Thoracic aorta (tissue), 2 donors: ENCODE measurements around the gene NKAIN1. TPM values are rescaled to one million over a fixed set of nuclear protein-coding genes. Genes with fewer than 3 reads are reported as not detected.
"Not testable (repeated sequence)": the region's sequence is repeated elsewhere in the genome, so short reads cannot be mapped to it uniquely, and the experiment has no call there.

Experiments
- ATAC-seq: fragments of 150-250 bp; one replicate; pipeline ENCODE4 v1.8.0; 2017; ENCODE audit warnings: low read depth; ENCODE audit not compliant: insufficient number of reproducible peaks, low FRiP score
- DNase-seq: peaks from one replicate; pipeline ENCODE4 v3.0.0-alpha.2; 2020; ENCODE audit warnings: low spot score
- H3K27ac ChIP-seq, 2 donors: fragments of 200-600 bp; sonication (generic); 1 replicate in 1 of 2; 2 replicates in 1 of 2; pipeline ENCODE4 v1.5.1; 2016; ENCODE audit warnings: mild to moderate bottlenecking in 2 of 2, moderate library complexity in 2 of 2
- H3K27me3 ChIP-seq: fragments of 200-600 bp; sonication (generic); replicated peaks from 2 replicates; pipeline ENCODE4 v1.6.0; 2016; ENCODE audit warnings: mild to moderate bottlenecking; ENCODE audit not compliant: insufficient read depth
- H3K36me3 ChIP-seq: fragments of 200-600 bp; sonication (generic); one replicate; pipeline ENCODE4 v1.5.1; 2016
- H3K4me1 ChIP-seq, 2 donors: fragments of 200-600 bp; sonication (generic); 1 replicate in 1 of 2; 2 replicates in 1 of 2; pipeline versions ENCODE4 v1.5.1 to v1.6.0; 2016; ENCODE audit warnings: low read depth in 2 of 2, mild to moderate bottlenecking in 1 of 2; ENCODE audit not compliant: control insufficient read depth in 1 of 2
- H3K4me3 ChIP-seq: fragments of 200-600 bp; sonication (generic); 2 replicates; pipeline ENCODE4 v1.5.1; 2016; ENCODE audit warnings: mild to moderate bottlenecking
- H3K9me3 ChIP-seq: fragments of 200-600 bp; sonication (generic); 2 replicates; pipeline ENCODE4 v1.5.1; 2016
- total RNA-seq, 2 donors: library from RNA; depleted of rRNA; stranded (reverse); fragments of >200 nt; gene quantifications; one replicate each; pipeline versions ENCODE4 v1.1.0 to v1.2.3, GENCODE V29; 2016
- TF ChIP-seq, protein P1 (sequence below): fragments of 200-600 bp; sonication (generic); IDR thresholded peaks from one replicate; pipeline ENCODE4 v1.5.1; 2019; ENCODE audit warnings: antibody characterized with exemption

Gene NKAIN1
- total RNA-seq, 2 donors from 2014 or later = not detected

DNA sequence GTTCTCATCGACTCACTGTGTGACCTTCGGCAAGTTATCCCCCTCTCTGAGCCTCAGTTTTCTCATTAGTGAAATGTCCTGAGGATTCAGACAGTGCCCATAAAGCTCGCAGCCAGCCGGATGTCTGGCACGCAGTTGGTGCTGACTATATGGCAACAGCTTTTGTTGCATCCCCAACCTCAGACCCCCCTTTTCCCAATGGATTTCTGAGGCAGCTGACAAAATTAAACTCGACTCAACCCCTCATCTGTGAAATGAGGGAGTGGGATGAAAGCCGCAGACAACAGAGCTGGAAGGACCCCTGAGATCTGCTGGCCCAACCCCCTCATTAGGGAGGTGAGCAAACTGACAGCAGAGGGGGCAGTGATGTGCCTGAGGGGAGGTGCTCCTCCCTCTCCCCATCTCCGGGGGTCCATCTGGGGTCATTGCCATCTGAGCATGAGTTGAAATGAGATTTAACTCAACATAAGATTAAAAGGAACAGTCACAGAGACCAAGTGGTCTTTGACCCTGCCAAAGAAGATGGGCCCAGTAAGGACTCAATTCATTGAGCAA lies 40.4 kb downstream of the NKAIN1 start:
- H3K27ac ChIP-seq = no peak overlapping the region
- no peak overlapping the region for H3K4me3 ChIP-seq
- DNase-seq = no peak
- H3K36me3 ChIP-seq = no peaks in the 10 kb centered on the region
- no peaks in the 10 kb centered on the region for H3K27me3 ChIP-seq
- H3K9me3 ChIP-seq = no peaks in the 10 kb centered on the region
- TF ChIP-seq, protein P1, sequence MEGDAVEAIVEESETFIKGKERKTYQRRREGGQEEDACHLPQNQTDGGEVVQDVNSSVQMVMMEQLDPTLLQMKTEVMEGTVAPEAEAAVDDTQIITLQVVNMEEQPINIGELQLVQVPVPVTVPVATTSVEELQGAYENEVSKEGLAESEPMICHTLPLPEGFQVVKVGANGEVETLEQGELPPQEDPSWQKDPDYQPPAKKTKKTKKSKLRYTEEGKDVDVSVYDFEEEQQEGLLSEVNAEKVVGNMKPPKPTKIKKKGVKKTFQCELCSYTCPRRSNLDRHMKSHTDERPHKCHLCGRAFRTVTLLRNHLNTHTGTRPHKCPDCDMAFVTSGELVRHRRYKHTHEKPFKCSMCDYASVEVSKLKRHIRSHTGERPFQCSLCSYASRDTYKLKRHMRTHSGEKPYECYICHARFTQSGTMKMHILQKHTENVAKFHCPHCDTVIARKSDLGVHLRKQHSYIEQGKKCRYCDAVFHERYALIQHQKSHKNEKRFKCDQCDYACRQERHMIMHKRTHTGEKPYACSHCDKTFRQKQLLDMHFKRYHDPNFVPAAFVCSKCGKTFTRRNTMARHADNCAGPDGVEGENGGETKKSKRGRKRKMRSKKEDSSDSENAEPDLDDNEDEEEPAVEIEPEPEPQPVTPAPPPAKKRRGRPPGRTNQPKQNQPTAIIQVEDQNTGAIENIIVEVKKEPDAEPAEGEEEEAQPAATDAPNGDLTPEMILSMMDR = no peak
- no peak for ATAC-seq
- no peaks in the 10 kb centered on the region for H3K4me1 ChIP-seq

DNA sequence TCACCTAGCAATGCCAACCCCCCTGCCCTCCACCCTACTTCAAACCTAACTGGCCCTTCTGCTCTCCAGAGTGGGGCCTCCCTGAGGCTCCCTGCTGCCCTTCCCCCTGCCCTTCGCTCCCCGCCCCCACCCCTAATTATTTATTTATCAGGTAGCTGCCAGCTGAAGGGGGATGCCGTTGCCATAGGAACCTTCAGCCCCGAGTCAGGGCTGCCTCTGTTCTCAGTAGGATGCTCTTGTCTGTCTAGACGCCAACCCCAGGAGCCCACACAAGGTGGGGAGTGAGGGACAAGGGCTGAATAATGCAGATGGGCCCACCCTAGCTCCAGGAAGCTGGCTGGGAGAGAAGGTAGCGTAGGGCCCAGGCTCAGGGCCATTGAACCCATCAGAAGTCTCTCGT lies 41.1 kb downstream of the NKAIN1 start:
- ATAC-seq (no peak), DNase-seq (no peak)
- Histone ChIP-seq H3K9me3 (no peaks in the 10 kb centered on the region), H3K36me3 (no peaks in the 10 kb centered on the region), H3K4me3 (no peak overlapping the region), H3K4me1 (no peaks in the 10 kb centered on the region), H3K27ac (no peak overlapping the region), H3K27me3 (no peaks in the 10 kb centered on the region)
- TF ChIP-seq, protein P1 = no peak

DNA sequence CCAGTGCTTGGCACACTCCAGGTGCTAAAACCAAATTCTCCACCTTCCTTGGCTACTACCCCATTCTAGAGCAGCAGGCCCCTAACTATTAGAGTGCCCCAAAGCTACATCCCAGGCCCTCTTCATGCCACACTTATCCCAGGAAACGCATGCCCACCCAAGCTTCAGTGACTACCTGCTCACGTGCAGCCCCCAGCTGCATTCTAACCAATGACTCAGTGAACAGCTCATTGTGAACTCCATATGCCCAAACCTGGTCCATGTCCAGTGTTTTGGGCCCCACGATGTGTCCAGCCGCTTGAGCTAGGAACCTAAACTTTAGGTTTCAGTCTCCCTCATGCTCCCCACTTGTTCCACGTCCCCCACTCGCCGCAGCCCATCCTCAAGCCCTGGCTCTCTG lies 41.5 kb downstream of the NKAIN1 start:
- Histone ChIP-seq H3K27me3 (no peaks in the 10 kb centered on the region), H3K4me3 (no peak overlapping the region), H3K27ac (no peak overlapping the region), H3K9me3 (no peaks in the 10 kb centered on the region), H3K36me3 (no peaks in the 10 kb centered on the region), H3K4me1 (no peaks in the 10 kb centered on the region)
- TF ChIP-seq, protein P1 = no peak
- ATAC-seq = no peak
- DNase-seq = no peak

DNA sequence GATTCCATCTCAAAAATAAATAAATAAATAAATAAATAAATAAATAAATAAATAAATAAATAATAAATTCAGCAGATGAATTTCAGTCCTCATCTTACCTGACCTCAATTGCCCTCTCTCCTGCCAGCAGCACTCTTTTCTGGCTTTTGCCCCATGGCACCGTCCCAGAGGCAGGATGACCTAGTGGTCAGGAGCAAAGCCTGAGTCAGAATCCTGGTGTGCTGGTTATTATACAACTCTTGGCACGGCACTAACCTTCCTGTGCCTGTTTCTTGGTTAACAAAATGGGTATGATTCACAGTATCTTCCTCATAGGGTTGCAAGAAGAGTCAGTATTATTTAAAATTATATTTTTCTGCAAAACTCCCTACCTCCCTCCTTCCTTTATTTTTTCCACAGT lies 43.0 kb downstream of the NKAIN1 start:
- ATAC-seq = no peak
- Histone ChIP-seq H3K4me1 (no peaks in the 10 kb centered on the region), H3K36me3 (no peaks in the 10 kb centered on the region), H3K27ac (no peak overlapping the region), H3K4me3 (no peak overlapping the region), H3K27me3 (no peaks in the 10 kb centered on the region), H3K9me3 (no peaks in the 10 kb centered on the region)
- no peak for DNase-seq
- TF ChIP-seq, protein P1 = no peak

DNA sequence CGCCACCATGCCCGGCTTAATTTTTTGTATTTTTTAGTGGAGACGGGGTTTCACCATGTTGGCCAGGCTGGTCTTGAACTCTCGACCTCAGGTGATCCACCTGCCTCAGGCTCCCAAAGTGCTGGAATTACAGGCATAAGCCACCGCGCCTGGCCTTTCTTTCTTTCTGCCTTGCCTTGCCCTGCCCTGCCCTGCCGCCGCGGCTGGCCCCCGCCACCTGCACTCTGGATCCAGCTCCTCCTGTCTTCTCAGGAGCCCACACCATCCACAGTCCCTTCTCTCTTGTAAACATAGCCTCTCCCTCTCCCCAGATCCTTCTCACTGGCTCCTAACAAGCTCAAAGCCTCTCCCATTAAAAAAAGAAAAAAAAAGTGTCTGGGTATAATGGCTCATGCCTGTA lies 44.4 kb downstream of the NKAIN1 start:
- H3K4me1 ChIP-seq, H3K36me3 ChIP-seq, H3K27ac ChIP-seq, H3K9me3 ChIP-seq, H3K27me3 ChIP-seq, H3K4me3 ChIP-seq, DNase-seq, ATAC-seq: not testable (repeated sequence)

DNA sequence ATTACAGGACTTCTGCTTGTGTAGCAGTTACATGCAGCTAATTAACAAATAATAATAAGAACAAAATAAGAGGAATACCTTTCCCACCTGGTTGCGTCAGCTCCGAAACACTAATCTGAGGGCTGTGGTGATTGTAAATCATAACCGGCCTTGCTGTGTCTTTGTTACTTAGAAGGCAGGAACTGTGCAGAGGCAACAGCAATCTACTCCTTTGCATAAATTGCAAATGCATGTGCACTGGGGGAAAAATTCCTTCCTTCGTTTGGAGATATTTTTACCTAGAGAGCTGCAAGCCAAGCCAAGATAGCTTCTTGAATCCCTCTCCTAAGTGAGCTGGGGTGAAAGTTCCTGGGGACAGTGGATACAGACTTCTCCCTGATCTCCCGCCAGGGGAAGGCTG lies 46.0 kb downstream of the NKAIN1 start:
- Histone ChIP-seq H3K27me3 (no peaks in the 10 kb centered on the region), H3K9me3 (no peaks in the 10 kb centered on the region), H3K27ac (no peak overlapping the region), H3K4me1 (no peaks in the 10 kb centered on the region), H3K4me3 (no peak overlapping the region), H3K36me3 (no peaks in the 10 kb centered on the region)
- DNase-seq (no peak), ATAC-seq (no peak)
- TF ChIP-seq, protein P1 = no peak
